ENCODE data around the gene GARIN5A. TPM values are rescaled to one million over a fixed set of nuclear protein-coding genes. Genes with fewer than 3 reads are reported as not detected.

GARIN5A gene
- total and polyA plus RNA-seq, 12 donors, result 0.54 to 26.3 (median 2.0) TPM; not detected in 1

DNA sequence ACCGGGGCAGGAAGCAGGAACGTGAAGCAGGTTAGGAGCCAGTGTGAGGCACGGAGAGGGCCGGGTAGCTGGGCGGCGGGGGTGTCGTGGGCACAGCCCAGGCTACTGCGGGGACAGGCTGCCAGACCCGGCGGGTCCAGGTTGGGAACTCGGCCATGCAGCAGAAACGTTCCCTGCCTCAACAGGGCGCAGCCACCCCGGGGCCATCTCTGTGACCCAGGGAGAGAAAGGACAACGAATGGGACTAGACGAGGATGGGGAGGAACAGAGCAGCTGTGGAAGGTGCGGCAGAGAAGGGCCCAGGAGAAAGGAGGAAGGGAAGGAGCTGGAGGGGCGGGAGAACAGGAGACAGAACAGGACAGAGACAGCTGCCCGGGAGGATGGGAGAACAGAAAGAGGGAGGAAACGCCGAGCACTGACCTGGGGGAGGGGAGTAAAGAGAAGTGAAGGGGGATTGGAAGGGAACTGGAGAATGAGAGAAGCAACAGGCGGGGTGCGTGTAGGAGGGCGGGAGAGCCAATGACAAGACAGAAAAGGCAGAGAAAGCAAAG is 12.9 kb upstream of the GARIN5A start:
- H3K4me1 ChIP-seq (replicated peaks in 1 of 2), result no peaks in the 10 kb centered on the region
- no peak for DNase-seq
- WGBS, 4 donors, result 41 to 52% (median 50%) methylated on average over 23 to 24 of the region's 24 CpGs
- no peaks in the 10 kb centered on the region for H3K9me3 ChIP-seq (replicated peaks in 1 of 3)
- H3K4me3 ChIP-seq, result no peak overlapping the region
- no peak overlapping the region for H3K27ac ChIP-seq
- no peaks in the 10 kb centered on the region for H3K36me3 ChIP-seq (replicated peaks in 1 of 2)
- no peak for TF ChIP-seq POLR2A (IDR thresholded peaks at IDR 0.05)
- TF ChIP-seq, protein P1, sequence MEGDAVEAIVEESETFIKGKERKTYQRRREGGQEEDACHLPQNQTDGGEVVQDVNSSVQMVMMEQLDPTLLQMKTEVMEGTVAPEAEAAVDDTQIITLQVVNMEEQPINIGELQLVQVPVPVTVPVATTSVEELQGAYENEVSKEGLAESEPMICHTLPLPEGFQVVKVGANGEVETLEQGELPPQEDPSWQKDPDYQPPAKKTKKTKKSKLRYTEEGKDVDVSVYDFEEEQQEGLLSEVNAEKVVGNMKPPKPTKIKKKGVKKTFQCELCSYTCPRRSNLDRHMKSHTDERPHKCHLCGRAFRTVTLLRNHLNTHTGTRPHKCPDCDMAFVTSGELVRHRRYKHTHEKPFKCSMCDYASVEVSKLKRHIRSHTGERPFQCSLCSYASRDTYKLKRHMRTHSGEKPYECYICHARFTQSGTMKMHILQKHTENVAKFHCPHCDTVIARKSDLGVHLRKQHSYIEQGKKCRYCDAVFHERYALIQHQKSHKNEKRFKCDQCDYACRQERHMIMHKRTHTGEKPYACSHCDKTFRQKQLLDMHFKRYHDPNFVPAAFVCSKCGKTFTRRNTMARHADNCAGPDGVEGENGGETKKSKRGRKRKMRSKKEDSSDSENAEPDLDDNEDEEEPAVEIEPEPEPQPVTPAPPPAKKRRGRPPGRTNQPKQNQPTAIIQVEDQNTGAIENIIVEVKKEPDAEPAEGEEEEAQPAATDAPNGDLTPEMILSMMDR (IDR thresholded peaks at IDR 0.05), result no peak
- H3K27me3 ChIP-seq, result peaks cover 12% of the 10 kb centered on the region
- intact Hi-C loops (cut with DNase I), result no loop called here

DNA sequence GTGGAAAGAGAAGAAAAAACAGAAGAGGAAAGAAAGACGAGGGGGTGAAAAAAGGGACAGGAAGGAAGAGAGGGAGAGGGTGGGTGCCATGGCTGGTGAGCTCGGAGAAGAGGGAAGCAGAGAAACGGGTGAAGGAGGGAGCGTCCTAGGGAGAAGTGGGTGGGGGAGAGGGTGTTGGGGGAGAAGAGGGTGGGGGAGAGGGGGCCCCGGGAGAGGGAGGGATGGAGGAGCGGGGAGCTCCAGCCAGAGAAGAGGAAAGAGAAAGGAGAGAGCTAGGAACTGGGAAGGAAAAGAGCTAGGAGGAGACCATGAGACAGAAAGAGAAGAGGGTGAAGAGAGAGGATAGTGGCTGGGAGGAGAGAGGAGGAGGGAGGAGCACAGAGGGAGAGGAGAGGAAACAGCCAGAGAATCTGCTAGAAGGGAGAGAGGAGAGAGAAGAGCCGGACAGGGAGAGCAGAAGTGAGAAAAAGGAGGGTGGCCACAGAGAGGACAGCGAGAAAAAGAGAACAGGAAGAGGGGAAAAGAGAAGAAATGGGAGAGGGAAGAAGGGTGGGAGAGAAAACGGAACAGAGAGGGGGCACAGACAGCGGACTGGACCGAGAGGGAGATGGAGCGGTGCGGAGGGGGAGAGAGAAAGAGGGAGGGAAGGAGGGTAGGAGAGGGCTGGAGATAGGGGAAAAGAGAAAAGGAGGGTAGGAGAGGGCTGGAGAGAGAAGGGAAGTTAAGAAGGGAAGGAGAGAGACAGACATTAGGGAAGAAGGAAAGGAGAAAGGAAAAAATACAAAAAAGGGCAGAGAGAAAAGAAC is 11.9 kb upstream of the GARIN5A start:
- peaks cover 0 to 1% of the 10 kb centered on the region in 2 donors for H3K36me3 ChIP-seq (replicated peaks in 1 of 2)
- no peaks in the 10 kb centered on the region for H3K4me1 ChIP-seq (replicated peaks in 1 of 2)
- no peak overlapping the region for H3K27ac ChIP-seq
- no peak for DNase-seq
- H3K27me3 ChIP-seq, result peaks cover 12% of the 10 kb centered on the region
- TF ChIP-seq, protein P1 (IDR thresholded peaks at IDR 0.05), result no peak
- TF ChIP-seq POLR2A (IDR thresholded peaks at IDR 0.05), result no peak
- WGBS, 4 donors, result 20 to 27% (median 23%) methylated on average over 13 of the region's 13 CpGs
- H3K4me3 ChIP-seq, result no peak overlapping the region
- H3K9me3 ChIP-seq (replicated peaks in 1 of 3), result no peaks in the 10 kb centered on the region
- intact Hi-C loops (cut with DNase I), result no loop called here

DNA sequence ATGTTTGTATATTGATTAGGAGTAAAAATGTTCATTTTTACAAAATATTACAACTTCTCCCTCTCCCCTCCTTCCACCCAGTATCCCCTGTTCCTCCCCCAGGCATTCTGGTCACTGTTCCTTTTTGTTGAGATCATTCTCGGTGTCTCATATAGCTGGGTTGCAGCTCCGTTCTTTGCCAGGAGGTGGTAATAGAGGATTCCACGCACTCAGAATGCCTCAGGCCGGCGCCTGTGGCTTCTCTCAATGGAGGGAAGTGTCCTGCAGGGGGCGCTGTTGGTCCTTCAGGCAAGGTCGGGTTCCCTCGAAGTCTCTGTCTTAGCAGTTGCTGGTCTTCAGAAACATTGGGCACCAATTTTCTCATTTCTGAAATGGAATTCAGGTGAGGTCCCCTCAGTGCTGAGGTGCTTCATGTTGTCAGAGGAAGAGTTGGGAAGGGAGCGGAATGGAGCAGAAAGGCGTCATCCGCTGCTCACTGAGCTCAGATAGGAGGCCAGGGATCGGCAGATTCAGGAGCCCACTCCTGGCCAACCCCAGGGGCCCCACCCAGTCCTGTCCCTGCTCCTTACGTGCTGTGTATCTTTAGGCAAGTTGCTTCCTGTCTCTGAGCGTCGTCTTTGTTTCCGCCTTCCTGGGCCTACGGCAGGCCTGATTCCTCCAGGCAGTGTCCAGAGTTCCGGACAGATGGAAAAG is 10.3 kb upstream of the GARIN5A start:
- intact Hi-C loops (cut with DNase I), result no loop called here
- TF ChIP-seq, protein P1 (IDR thresholded peaks at IDR 0.05), result peak in 2 of 6 experiments; percentile 22 to 27
- TF ChIP-seq POLR2A (IDR thresholded peaks at IDR 0.05), result no peak
- Histone ChIP-seq H3K4me3 (no peak overlapping the region), H3K36me3 (replicated peaks in 1 of 2) (peaks cover 0 to 10% of the 10 kb centered on the region in 2 donors), H3K4me1 (replicated peaks in 1 of 2) (no peaks in the 10 kb centered on the region), H3K27ac (no peak overlapping the region), H3K9me3 (replicated peaks in 1 of 3) (no peaks in the 10 kb centered on the region), H3K27me3 (peaks cover 12% of the 10 kb centered on the region)
- 71 to 76% (median 73%) methylated on average over 18 of the region's 18 CpGs for WGBS, 4 donors
- peak in 1 of 7 donors; percentile 47 for DNase-seq

DNA sequence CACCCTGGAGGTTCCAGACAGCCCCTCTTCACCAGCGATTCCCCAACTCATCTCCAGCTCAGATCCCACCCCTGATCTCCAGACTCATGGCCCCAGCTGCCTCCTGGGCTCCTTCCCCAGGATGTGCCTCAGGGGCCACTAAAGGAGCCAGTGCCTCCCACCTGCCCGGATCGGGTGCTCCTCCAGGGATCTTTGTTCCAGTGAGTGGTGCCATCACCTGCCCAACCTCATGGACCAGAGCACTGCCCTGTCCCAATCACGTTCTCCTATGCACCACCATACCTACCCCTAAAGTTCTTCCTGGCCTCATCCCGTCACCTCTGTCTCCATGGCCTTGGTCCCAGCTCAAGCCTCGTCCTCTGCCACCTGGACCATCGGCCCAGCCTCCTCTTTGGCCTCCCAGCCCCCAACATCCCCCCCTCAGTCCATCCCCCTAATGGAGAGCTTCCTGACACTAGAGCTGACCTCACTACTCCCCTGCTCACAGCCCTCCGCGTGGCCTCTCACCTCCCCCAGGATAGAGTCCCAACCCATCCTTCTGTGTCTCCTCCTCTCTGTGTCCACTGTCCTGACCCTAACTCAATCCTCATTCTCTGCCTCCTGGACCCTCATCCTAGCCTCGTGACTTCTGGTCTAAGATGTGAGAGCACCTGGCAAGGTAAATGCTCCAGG is 8.8 kb upstream of the GARIN5A start:
- no peak overlapping the region for H3K4me3 ChIP-seq
- WGBS, 4 donors, result 81 to 84% (median 83%) methylated on average over 9 to 10 of the region's 10 CpGs
- intact Hi-C loops (cut with DNase I), result no loop called here
- H3K27ac ChIP-seq, result no peak overlapping the region
- no peaks in the 10 kb centered on the region for H3K9me3 ChIP-seq (replicated peaks in 1 of 3)
- no peak for DNase-seq
- H3K4me1 ChIP-seq (replicated peaks in 1 of 2), result no peaks in the 10 kb centered on the region
- H3K27me3 ChIP-seq, result peaks cover 12% of the 10 kb centered on the region
- H3K36me3 ChIP-seq (replicated peaks in 1 of 2), result peaks cover 0 to 25% of the 10 kb centered on the region in 2 donors
- TF ChIP-seq, protein P1 (IDR thresholded peaks at IDR 0.05), result no peak
- TF ChIP-seq POLR2A (IDR thresholded peaks at IDR 0.05), result no peak

Measured in adrenal gland (tissue), 12 donors.